Esophagus muscularis mucosa (tissue), 4 donors: ENCODE results near the gene KRT80. TPM values are rescaled to one million over a fixed set of nuclear protein-coding genes. Genes with fewer than 3 reads are reported as not detected.

Experiments used
- DNase-seq: peaks from one replicate; pipeline ENCODE4 v3.0.0-alpha.2; 2017; ENCODE audit errors: extremely low spot score
- H3K27ac ChIP-seq, 4 donors: fragments of 200-600 bp; sonication (generic); replicated peaks in 1 of 4; 1 replicate in 3 of 4; 2 replicates in 1 of 4; pipeline ENCODE4 v1.5.1; 2016 to 2019; ENCODE audit warnings: mild to moderate bottlenecking in 1 of 4
- H3K27me3 ChIP-seq, 4 donors: fragments of 200-600 bp; sonication (generic); one replicate each; pipeline versions ENCODE4 v1.5.1 to v1.6.0; 2016 to 2019
- H3K36me3 ChIP-seq, 4 donors: fragments of 200-600 bp; sonication (generic); one replicate each; pipeline ENCODE4 v1.5.1; 2016 to 2019
- H3K4me1 ChIP-seq, 4 donors: fragments of 200-600 bp; sonication (generic); one replicate each; pipeline ENCODE4 v1.5.1; 2016 to 2019
- H3K4me3 ChIP-seq, 4 donors: fragments of 200-600 bp; sonication (generic); 1 replicate in 2 of 4; 2 replicates in 2 of 4; pipeline ENCODE4 v1.5.1; 2016 to 2019; ENCODE audit warnings: mild to moderate bottlenecking in 4 of 4, moderate library complexity in 1 of 4
- H3K9me3 ChIP-seq, 4 donors: fragments of 200-600 bp; sonication (generic); 1 replicate in 3 of 4; 2 replicates in 1 of 4; pipeline ENCODE4 v1.5.1; 2016 to 2019
- EP300 ChIP-seq: sonication (generic); formaldehyde crosslinking; IDR thresholded peaks from one replicate; pipeline ENCODE4 v1.6.1; 2017; ENCODE audit warnings: antibody characterized with exemption
- POLR2A ChIP-seq: fragments of 450-650 bp; IDR thresholded peaks from one replicate; pipeline ENCODE4 v1.6.1; 2017; ENCODE audit warnings: antibody characterized with exemption, moderate library complexity, mild to moderate bottlenecking, low read depth
- POLR2AphosphoS5 ChIP-seq, 2 donors: sonication (generic); formaldehyde crosslinking; IDR thresholded peaks; one replicate each; pipeline ENCODE4 v1.6.1; 2017; ENCODE audit warnings: antibody characterized with exemption in 2 of 2
- WGBS: methylation state at CpG from one replicate; pipeline ENCODE4 v1.1.5; 2018; 5-methylcytosine and 5-hydroxymethylcytosine counted together
- intact Hi-C: fragments of 100-400 bp; cut with DNase I; formaldehyde crosslinking; loops from one replicate; pipeline ENCODE4 v1.15.1; 2023
- total RNA-seq, 4 donors: library from RNA; depleted of rRNA; stranded (reverse); fragments of >200 nt; gene quantifications; one replicate each; pipeline versions ENCODE4 v1.1.0 to v1.2.1, GENCODE V29; 2016
- TF ChIP-seq, protein P1 (sequence below), 3 experiments: fragments of 200-600 bp in 2 of 3; fragments of 450-650 bp in 1 of 3; sonication (generic) in 2 of 3; IDR thresholded peaks; one replicate each; pipeline ENCODE4 v1.5.1; 2017 to 2019; ENCODE audit warnings: antibody characterized with exemption in 3 of 3, mild to moderate bottlenecking in 2 of 3, moderate library complexity in 1 of 3

Gene KRT80
- total RNA-seq, 4 donors from 2014 or later, result 0.11 TPM; not detected in 3

DNA sequence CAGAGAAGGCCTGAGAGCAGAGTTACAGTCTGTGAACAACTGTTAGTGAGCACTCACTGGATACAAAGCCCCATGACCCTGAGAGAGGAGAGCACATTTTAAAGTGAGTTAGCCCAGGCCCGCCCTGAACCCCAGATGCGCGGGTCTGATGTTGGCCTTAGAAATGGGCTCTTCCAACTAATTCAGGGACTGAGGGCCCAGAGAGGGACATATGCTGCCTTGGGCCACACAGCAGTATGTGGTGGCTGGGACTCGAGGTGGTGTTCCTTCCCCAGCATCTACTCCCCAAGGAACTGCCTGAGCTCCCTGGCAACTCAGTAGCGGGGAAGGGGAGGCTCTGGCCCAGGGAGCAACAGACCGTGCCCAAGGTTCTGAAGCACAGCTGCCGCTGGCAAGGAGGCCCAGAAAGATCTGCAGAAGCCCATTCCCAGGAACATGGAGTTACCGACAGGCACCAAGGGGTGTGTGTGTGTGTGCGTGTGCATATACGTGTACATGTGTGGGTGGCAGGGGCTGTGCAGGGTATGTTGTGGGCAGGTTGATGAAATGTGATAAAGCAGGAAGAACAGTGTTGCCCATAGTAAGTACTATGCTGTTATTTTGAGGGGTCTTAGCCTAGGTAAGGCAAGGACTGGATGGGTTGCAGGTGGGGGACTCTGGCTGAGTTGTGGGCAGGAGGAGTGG is 40.5 kb downstream of the KRT80 start:
- Histone ChIP-seq H3K36me3 (no peaks in the 10 kb centered on the region), H3K4me1 (peaks cover 45 to 72% (median 63%) of the 10 kb centered on the region in 4 donors), H3K27ac (peak overlapping the region; percentile 13 to 73 (median 64)), H3K27me3 (no peaks in the 10 kb centered on the region), H3K9me3 (no peaks in the 10 kb centered on the region), H3K4me3 (no peak overlapping the region)
- intact Hi-C loops, result loop anchor here (10.0 kb wide), 1 partner anchor 434 kb away; no protein-coding TSS in a partner anchor
- no peak for DNase-seq
- no peak for TF ChIP-seq POLR2AphosphoS5 (IDR thresholded peaks at IDR 0.05)
- no peak for TF ChIP-seq EP300
- TF ChIP-seq POLR2A, result no peak
- TF ChIP-seq, protein P1, sequence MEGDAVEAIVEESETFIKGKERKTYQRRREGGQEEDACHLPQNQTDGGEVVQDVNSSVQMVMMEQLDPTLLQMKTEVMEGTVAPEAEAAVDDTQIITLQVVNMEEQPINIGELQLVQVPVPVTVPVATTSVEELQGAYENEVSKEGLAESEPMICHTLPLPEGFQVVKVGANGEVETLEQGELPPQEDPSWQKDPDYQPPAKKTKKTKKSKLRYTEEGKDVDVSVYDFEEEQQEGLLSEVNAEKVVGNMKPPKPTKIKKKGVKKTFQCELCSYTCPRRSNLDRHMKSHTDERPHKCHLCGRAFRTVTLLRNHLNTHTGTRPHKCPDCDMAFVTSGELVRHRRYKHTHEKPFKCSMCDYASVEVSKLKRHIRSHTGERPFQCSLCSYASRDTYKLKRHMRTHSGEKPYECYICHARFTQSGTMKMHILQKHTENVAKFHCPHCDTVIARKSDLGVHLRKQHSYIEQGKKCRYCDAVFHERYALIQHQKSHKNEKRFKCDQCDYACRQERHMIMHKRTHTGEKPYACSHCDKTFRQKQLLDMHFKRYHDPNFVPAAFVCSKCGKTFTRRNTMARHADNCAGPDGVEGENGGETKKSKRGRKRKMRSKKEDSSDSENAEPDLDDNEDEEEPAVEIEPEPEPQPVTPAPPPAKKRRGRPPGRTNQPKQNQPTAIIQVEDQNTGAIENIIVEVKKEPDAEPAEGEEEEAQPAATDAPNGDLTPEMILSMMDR (IDR thresholded peaks at IDR 0.05), result no peak
- WGBS, result 95% methylated on average over 10 of the region's 10 CpGs

DNA sequence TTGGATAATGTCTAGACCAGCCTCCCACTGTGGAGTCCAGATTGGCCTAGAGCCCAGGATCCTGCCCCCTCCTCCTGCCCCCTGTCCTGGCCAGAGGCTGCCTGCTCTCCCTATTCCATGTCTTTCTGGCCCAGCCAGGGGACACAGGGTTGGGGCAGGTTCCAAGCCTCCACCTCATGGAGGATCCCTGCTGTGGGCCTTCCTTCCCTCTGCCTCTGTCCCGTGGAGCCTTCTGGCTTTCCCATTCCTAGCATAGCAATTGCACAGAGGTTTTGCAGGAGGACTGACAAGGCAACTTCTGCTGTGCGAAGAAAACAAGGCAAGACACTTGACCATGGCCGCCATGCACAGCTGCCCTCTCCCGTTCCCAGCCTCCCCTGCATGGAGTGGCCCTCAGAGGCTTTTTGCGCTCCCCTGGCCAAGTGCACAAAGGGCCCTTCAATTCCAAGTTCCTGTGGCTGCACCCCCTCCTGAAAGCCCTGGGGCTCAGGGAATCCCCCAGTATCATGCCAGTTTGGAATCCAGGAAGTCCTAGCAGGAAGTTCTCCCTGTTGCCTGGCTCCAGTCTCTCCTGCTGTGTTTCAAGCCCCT is 42.1 kb downstream of the KRT80 start:
- TF ChIP-seq POLR2AphosphoS5 (IDR thresholded peaks at IDR 0.05), result no peak
- TF ChIP-seq, protein P1 (IDR thresholded peaks at IDR 0.05), result no peak
- no peak for TF ChIP-seq EP300
- no peak for TF ChIP-seq POLR2A
- Histone ChIP-seq H3K4me1 (peaks cover 45 to 72% (median 60%) of the 10 kb centered on the region in 4 donors), H3K27me3 (no peaks in the 10 kb centered on the region), H3K27ac (peak overlapping the region; percentile 83 to 89 (median 86)), H3K9me3 (no peaks in the 10 kb centered on the region), H3K36me3 (no peaks in the 10 kb centered on the region), H3K4me3 (no peak overlapping the region)
- WGBS, result 87% methylated on average over 5 of the region's 5 CpGs
- intact Hi-C loops, result loop anchor here (10.0 kb wide), 1 partner anchor 435 kb away; no protein-coding TSS in a partner anchor
- DNase-seq, result no peak

DNA sequence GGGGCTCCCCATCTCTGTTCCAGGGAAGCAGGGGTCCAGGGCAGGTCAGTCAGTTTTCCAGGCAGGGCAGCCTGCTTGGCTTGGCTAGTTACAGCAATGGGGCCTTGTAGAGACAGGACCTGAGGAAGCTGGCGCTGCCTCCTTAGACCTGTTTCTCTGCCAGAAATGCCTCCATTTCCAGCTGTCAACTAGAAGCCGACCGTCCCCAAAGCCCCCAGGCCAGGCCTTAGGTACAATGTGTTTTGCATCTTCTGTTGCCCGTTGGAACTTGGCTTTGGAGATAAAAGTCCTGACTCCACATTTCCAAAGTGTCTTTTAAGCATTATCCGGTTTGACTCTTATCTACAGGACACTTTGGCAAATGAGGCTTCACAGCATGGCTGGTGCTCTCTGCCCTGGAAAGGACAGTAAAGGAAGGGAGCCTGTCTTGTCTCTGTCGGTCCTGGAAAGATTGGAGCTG is 42.6 kb downstream of the KRT80 start:
- Histone ChIP-seq H3K9me3 (no peaks in the 10 kb centered on the region), H3K27ac (peak overlapping the region; percentile 83 to 89 (median 86)), H3K27me3 (no peaks in the 10 kb centered on the region), H3K4me3 (no peak overlapping the region), H3K4me1 (peaks cover 45 to 72% (median 60%) of the 10 kb centered on the region in 4 donors), H3K36me3 (no peaks in the 10 kb centered on the region)
- WGBS, result 85% methylated on average over 6 of the region's 6 CpGs
- intact Hi-C loops, result no loop called here
- TF ChIP-seq, protein P1 (IDR thresholded peaks at IDR 0.05), result no peak
- TF ChIP-seq POLR2A, result no peak
- no peak for TF ChIP-seq POLR2AphosphoS5 (IDR thresholded peaks at IDR 0.05)
- no peak for TF ChIP-seq EP300
- no peak for DNase-seq

DNA sequence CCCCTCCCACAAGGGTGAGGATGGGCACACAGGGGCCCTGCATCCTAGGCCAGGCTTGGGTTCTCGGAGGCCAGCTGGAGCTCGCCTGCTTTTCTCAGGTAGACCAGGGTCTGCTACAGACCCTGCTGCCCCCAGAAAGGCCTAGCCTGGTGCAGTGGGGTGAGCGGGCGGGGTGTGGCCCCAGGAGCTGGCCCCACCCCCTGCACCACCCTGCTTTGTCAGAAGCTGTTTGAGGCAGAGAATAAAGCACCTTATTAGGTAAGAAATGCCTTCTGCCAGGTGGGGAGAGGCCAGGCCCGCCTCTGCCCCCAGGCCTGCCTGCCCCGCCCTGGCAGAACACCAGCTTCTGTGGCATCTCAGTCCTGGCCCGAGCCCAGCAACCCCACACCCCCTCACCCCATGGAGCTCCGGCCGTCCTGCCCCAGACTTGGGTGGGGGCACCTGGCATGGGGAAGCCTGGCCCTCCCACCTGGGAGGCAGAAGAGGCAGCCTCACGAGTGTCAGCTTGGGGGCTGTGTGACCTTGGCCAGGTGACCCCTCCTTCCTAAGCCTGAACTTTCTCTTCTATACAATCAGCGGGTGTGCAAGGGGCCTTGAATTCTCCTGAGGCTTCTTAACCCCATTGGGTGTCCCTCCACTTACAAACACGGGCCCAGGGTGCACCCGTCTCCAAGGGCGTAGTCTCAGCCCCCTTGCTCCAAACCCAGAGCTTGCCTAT is 43.2 kb downstream of the KRT80 start:
- DNase-seq, result no peak
- Histone ChIP-seq H3K4me1 (peaks cover 45 to 72% (median 60%) of the 10 kb centered on the region in 4 donors), H3K27ac (peak overlapping the region; percentile 83 to 89 (median 86)), H3K36me3 (no peaks in the 10 kb centered on the region), H3K9me3 (no peaks in the 10 kb centered on the region), H3K4me3 (no peak overlapping the region), H3K27me3 (no peaks in the 10 kb centered on the region)
- intact Hi-C loops, result no loop called here
- 81% methylated on average over 5 of the region's 14 CpGs for WGBS
- TF ChIP-seq POLR2AphosphoS5 (IDR thresholded peaks at IDR 0.05), result peak in 1 of 2 donors; percentile 23
- TF ChIP-seq EP300, result no peak
- TF ChIP-seq POLR2A, result no peak
